ENCODE data around the gene TSPEAR.
"Not testable (repeated sequence)": the region's sequence is repeated elsewhere in the genome, so short reads cannot be mapped to it uniquely, and the experiment has no call there.

Gene TSPEAR

GRCh38 chr21:44627181-44627822 lies 84.1 kb downstream of the TSPEAR start:
- not testable (repeated sequence) for DNase-seq (ENCODE audit: low read depth)

- DNase-seq (ENCODE audit: low read depth): no peak
Observed at GRCh38 chr21:44626673-44627143, 84.7 kb downstream of the TSPEAR start, which contains the start of gene KRTAP10-9. TSS of gene KRTAP10-9 (plus strand) at chr21:44627093. CDS start at chr21:44627172, 79 bp downstream.

GRCh38 chr21:44626262-44626661 lies 85.1 kb downstream of the TSPEAR start:
- DNase-seq (ENCODE audit: low read depth): no peak

- no peak for DNase-seq (ENCODE audit: low read depth)
Observed at GRCh38 chr21:44625756-44626155, 85.6 kb downstream of the TSPEAR start.

- no peak for DNase-seq (ENCODE audit: low read depth)
Observed at GRCh38 chr21:44623575-44623974, 87.8 kb downstream of the TSPEAR start.

GRCh38 chr21:44619886-44620285 lies 91.5 kb downstream of the TSPEAR start:
- DNase-seq (ENCODE audit: low read depth): no peak

- DNase-seq (ENCODE audit: low read depth): peak; percentile 24
Observed at GRCh38 chr21:44618909-44619308, 92.5 kb downstream of the TSPEAR start.

GRCh38 chr21:44618504-44618903 lies 92.9 kb downstream of the TSPEAR start:
- no peak for DNase-seq (ENCODE audit: low read depth)

GRCh38 chr21:44617071-44617501 lies 94.3 kb downstream of the TSPEAR start:
- no peak for DNase-seq (ENCODE audit: low read depth)

GRCh38 chr21:44616591-44616926 lies 94.8 kb downstream of the TSPEAR start:
- no peak for DNase-seq (ENCODE audit: low read depth)

- DNase-seq (ENCODE audit: low read depth): no peak
Observed at GRCh38 chr21:44615911-44616590, 95.3 kb downstream of the TSPEAR start.

- DNase-seq (ENCODE audit: low read depth): no peak
Observed at GRCh38 chr21:44615466-44615865, 95.9 kb downstream of the TSPEAR start.

GRCh38 chr21:44614961-44615391 lies 96.4 kb downstream of the TSPEAR start:
- DNase-seq (ENCODE audit: low read depth): no peak

- DNase-seq (ENCODE audit: low read depth): no peak
Observed at GRCh38 chr21:44614161-44614631, 97.2 kb downstream of the TSPEAR start.

- no peak for DNase-seq (ENCODE audit: low read depth)
Observed at GRCh38 chr21:44613386-44614155, 97.8 kb downstream of the TSPEAR start.

GRCh38 chr21:44612669-44613229 lies 98.6 kb downstream of the TSPEAR start:
- DNase-seq (ENCODE audit: low read depth): no peak

- no peak for DNase-seq (ENCODE audit: low read depth)
Observed at GRCh38 chr21:44612029-44612486, 99.3 kb downstream of the TSPEAR start, which contains the start of gene KRTAP10-8. TSS of gene KRTAP10-8 (plus strand) at chr21:44612079. CDS start at chr21:44612101, 22 bp downstream.

- DNase-seq (ENCODE audit: low read depth): no peak
Observed at GRCh38 chr21:44611551-44611950, 99.8 kb downstream of the TSPEAR start.

GRCh38 chr21:44610157-44610843 lies 101.1 kb downstream of the TSPEAR start:
- not testable (repeated sequence) for DNase-seq (ENCODE audit: low read depth)

GRCh38 chr21:44609193-44609592 lies 102.2 kb downstream of the TSPEAR start:
- DNase-seq (ENCODE audit: low read depth): no peak

- no peak for DNase-seq (ENCODE audit: low read depth)
Observed at GRCh38 chr21:44606495-44606894, 104.9 kb downstream of the TSPEAR start.
